GM23338 (cell line): ENCODE data around the gene REG4. TPM values are rescaled to one million over a fixed set of nuclear protein-coding genes. Genes with fewer than 3 reads are reported as not detected.

Experiments used
- ATAC-seq: fragments of 200-7000 bp; cut with Tn5 transposase; 3 replicates; pipeline ENCODE4 v1.9.1; 2020
- DNase-seq: peaks from one replicate; pipeline ENCODE4 v3.0.0-alpha.2; 2015; ENCODE audit warnings: low spot score
- H2AFZ ChIP-seq: fragments of 200-600 bp; sonication (generic); 2 replicates; pipeline ENCODE4 v1.8.0; 2016; ENCODE audit warnings: antibody characterized with exemption, mild to moderate bottlenecking, moderate library complexity
- H3F3A ChIP-seq: fragments of 200-600 bp; sonication (generic); replicated peaks from 2 replicates; pipeline ENCODE4 v1.8.0; 2017; ENCODE audit warnings: antibody characterized with exemption, mixed run types, low read depth
- H3K27ac ChIP-seq: fragments of 200-600 bp; sonication (generic); 2 replicates; pipeline ENCODE4 v1.6.1; 2016; ENCODE audit warnings: low read depth
- H3K27me3 ChIP-seq: fragments of 200-600 bp; sonication (generic); 2 replicates; pipeline ENCODE4 v1.8.0; 2016; ENCODE audit warnings: mild to moderate bottlenecking, mixed run types, moderate library complexity; ENCODE audit not compliant: insufficient read depth
- H3K36me3 ChIP-seq: fragments of 200-600 bp; sonication (generic); 2 replicates; pipeline ENCODE4 v1.8.0; 2016; ENCODE audit warnings: mild to moderate bottlenecking; ENCODE audit not compliant: insufficient read depth
- H3K4me1 ChIP-seq: fragments of 200-600 bp; sonication (generic); 2 replicates; pipeline ENCODE4 v1.8.0; 2016; ENCODE audit warnings: mild to moderate bottlenecking, moderate library complexity; ENCODE audit not compliant: insufficient read depth
- H3K4me2 ChIP-seq: fragments of 200-600 bp; sonication (generic); 2 replicates; pipeline ENCODE4 v1.7.1; 2017; ENCODE audit warnings: mixed run types
- H3K4me3 ChIP-seq: fragments of 200-600 bp; sonication (generic); 2 replicates; pipeline ENCODE4 v1.6.1; 2016; ENCODE audit warnings: mixed run types
- H3K79me2 ChIP-seq: fragments of 200-600 bp; sonication (generic); replicated peaks from 2 replicates; pipeline ENCODE4 v1.8.0; 2017; ENCODE audit warnings: mild to moderate bottlenecking; ENCODE audit not compliant: insufficient read depth
- H3K9me2 ChIP-seq: fragments of 200-600 bp; sonication (generic); 2 replicates; pipeline ENCODE4 v1.8.0; 2017; ENCODE audit not compliant: insufficient read depth
- H4K20me1 ChIP-seq: fragments of 200-600 bp; sonication (generic); replicated peaks from 2 replicates; pipeline ENCODE4 v1.8.0; 2017; ENCODE audit warnings: mild to moderate bottlenecking; ENCODE audit not compliant: insufficient read depth
- H3K27ac Mint-ChIP-seq: 2 replicates; pipeline ENCODE4 v1.8.0; 2020; ENCODE audit warnings: inconsistent platforms, mild to moderate bottlenecking, moderate library complexity, mixed read lengths
- H3K27me3 Mint-ChIP-seq: 3 replicates; pipeline ENCODE4 v1.8.0; 2022; ENCODE audit warnings: low read depth, mild to moderate bottlenecking, moderate library complexity, mixed read lengths, inconsistent platforms; ENCODE audit not compliant: insufficient read depth, poor library complexity
- H3K36me3 Mint-ChIP-seq: 3 replicates; pipeline ENCODE4 v1.8.0; 2021; ENCODE audit warnings: low read depth, mild to moderate bottlenecking, inconsistent platforms, moderate library complexity, mixed read lengths
- H3K4me1 Mint-ChIP-seq: 3 replicates; pipeline ENCODE4 v1.8.0; 2020; ENCODE audit warnings: mild to moderate bottlenecking, inconsistent platforms, mixed read lengths
- H3K4me3 Mint-ChIP-seq: 3 replicates; pipeline ENCODE4 v1.8.0; 2021; ENCODE audit warnings: moderate library complexity, mild to moderate bottlenecking, inconsistent platforms, mixed read lengths
- H3K9me3 Mint-ChIP-seq: 3 replicates; pipeline ENCODE4 v1.8.0; 2020; ENCODE audit warnings: moderate library complexity, mild to moderate bottlenecking, inconsistent platforms, mixed read lengths
- EZH2 ChIP-seq: fragments of 200-600 bp; sonication (generic); IDR thresholded peaks from one replicate; pipeline ENCODE4 v1.8.0; 2017; ENCODE audit warnings: antibody characterized with exemption, mild to moderate bottlenecking, low read depth; ENCODE audit not compliant: unreplicated experiment
- EZH2phosphoT487 ChIP-seq: fragments of 200-600 bp; sonication (generic); IDR thresholded peaks from one replicate; pipeline ENCODE4 v1.8.1; 2018; ENCODE audit warnings: antibody characterized with exemption; ENCODE audit not compliant: unreplicated experiment
- NANOG ChIP-seq: IDR thresholded peaks from 2 replicates; pipeline ENCODE4 v1.6.1; 2016; ENCODE audit warnings: antibody characterized with exemption, borderline replicate concordance
- STAT1 ChIP-seq: IDR thresholded peaks from one replicate; pipeline ENCODE4 v1.6.1; 2016; ENCODE audit warnings: antibody characterized with exemption; ENCODE audit not compliant: unreplicated experiment
- ZNF114 ChIP-seq: fragments of 250-450 bp; sonication (Bioruptor Pico); IDR thresholded peaks from 2 replicates; pipeline ENCODE4 v1.5.0; 2020; ENCODE audit warnings: mild to moderate bottlenecking, moderate library complexity
- polyA plus RNA-seq: library from polyadenylated mRNA; unstranded; fragments of >200 nt; fragmentation: Nextera tagmentation; extraction: Ambion mirVana; gene quantifications from 2 replicates; pipeline ENCODE4 v1.2.1, GENCODE V29; 2016
- total RNA-seq: library from RNA; depleted of rRNA; stranded (reverse); fragments of >200 nt; shearing (Covaris generic); gene quantifications from 2 replicates; pipeline ENCODE4 v1.2.3, GENCODE V29; 2014
- TF ChIP-seq, protein P1 (sequence below), 2 experiments: fragments of 200-600 bp in 1 of 2; sonication (generic) in 1 of 2; conservative IDR thresholded peaks; 2 replicates each; pipeline versions ENCODE4 v1.5.1 to v1.6.1; 2016 to 2017; ENCODE audit warnings: antibody characterized with exemption in 2 of 2, low read depth in 2 of 2, mild to moderate bottlenecking in 2 of 2, moderate library complexity in 1 of 2
- TF ChIP-seq, protein P2 (sequence below): fragments of 250-450 bp; sonication (Bioruptor Pico); IDR thresholded peaks from 2 replicates; pipeline ENCODE4 v1.5.0; 2020; ENCODE audit warnings: mild to moderate bottlenecking, moderate library complexity

Gene REG4
- total and polyA plus RNA-seq, 2 experiments from 2014 or later = not detected

DNA sequence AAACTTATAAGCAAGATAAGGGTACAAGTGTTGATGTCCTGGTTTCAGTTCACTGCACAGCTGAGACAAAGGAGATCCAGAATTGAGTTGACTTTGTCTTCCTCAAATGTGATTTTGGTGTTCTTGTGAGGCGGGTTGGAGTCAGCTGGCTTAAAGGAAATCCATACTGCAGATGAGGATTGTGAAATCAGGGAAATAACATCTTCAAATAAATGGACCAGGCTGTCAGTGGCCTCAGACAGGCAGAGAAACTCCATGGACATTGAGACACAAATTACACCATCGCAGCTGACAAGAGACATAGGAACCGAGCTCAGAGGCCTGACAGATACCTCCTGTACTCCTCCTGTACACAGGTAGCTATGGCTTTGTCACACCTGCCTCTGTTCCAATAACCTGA lies 27.0 kb upstream of the REG4 start:
- Histone ChIP-seq H4K20me1 (no peaks in the 10 kb centered on the region), H3K4me3 (no peak overlapping the region), H3K4me1 (no peaks in the 10 kb centered on the region), H3K27me3 (no peaks in the 10 kb centered on the region), H3K79me2 (no peaks in the 10 kb centered on the region), H3K27ac (no peak overlapping the region), H3K9me2 (peaks cover 4% of the 10 kb centered on the region; the same call in 1 of the 2 replicates), H2AFZ (no peak overlapping the region), H3K36me3 (no peaks in the 10 kb centered on the region), H3K4me2 (no peak overlapping the region), H3F3A (no peaks in the 10 kb centered on the region)
- Mint-ChIP-seq H3K4me1 (no peaks in the 10 kb centered on the region), H3K36me3 (no peaks in the 10 kb centered on the region), H3K27ac (no peak overlapping the region), H3K4me3 (no peak overlapping the region), H3K9me3 (no peaks in the 10 kb centered on the region), H3K27me3 (no peaks in the 10 kb centered on the region)
- DNase-seq = no peak
- TF ChIP-seq, protein P1, sequence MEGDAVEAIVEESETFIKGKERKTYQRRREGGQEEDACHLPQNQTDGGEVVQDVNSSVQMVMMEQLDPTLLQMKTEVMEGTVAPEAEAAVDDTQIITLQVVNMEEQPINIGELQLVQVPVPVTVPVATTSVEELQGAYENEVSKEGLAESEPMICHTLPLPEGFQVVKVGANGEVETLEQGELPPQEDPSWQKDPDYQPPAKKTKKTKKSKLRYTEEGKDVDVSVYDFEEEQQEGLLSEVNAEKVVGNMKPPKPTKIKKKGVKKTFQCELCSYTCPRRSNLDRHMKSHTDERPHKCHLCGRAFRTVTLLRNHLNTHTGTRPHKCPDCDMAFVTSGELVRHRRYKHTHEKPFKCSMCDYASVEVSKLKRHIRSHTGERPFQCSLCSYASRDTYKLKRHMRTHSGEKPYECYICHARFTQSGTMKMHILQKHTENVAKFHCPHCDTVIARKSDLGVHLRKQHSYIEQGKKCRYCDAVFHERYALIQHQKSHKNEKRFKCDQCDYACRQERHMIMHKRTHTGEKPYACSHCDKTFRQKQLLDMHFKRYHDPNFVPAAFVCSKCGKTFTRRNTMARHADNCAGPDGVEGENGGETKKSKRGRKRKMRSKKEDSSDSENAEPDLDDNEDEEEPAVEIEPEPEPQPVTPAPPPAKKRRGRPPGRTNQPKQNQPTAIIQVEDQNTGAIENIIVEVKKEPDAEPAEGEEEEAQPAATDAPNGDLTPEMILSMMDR (conservative IDR thresholded peaks at IDR 0.05; ENCODE audit: low read depth in 2 of 2) = no peak
- no peak for TF ChIP-seq ZNF114
- no peak for TF ChIP-seq EZH2phosphoT487
- no peak for ATAC-seq

DNA sequence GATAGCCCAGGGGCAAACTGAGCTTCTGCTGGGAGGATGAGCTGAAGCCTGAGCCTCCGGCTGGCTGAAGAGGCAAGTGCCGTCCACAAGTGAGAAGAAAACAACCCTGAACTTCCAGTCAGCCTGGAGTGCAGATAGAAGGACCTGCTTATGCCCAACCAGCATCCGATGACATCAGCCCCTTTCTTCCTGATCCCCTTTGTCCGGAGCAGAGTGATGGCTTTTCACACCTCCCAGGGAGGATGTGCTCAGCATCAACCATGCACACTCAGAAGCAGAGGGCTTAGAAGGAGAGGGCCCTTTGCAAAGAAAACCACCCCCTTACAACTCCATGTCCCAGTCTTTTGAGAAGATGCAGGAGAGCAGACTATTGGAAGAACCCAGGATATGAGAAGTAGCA lies 23.7 kb upstream of the REG4 start:
- DNase-seq (no peak), ATAC-seq (no peak)
- Histone ChIP-seq H3K27me3 (no peaks in the 10 kb centered on the region), H3K4me1 (peaks cover 5% of the 10 kb centered on the region; the same call in 1 of the 2 replicates), H3K27ac (no peak overlapping the region), H3K4me2 (no peak overlapping the region), H3K9me2 (peaks cover 4% of the 10 kb centered on the region; the same call in 1 of the 2 replicates), H3K79me2 (no peaks in the 10 kb centered on the region), H2AFZ (no peak overlapping the region), H3K4me3 (no peak overlapping the region), H4K20me1 (no peaks in the 10 kb centered on the region), H3F3A (no peaks in the 10 kb centered on the region), H3K36me3 (no peaks in the 10 kb centered on the region)
- Mint-ChIP-seq H3K36me3 (no peaks in the 10 kb centered on the region), H3K4me3 (no peak overlapping the region), H3K27me3 (no peaks in the 10 kb centered on the region), H3K4me1 (peaks cover 10% of the 10 kb centered on the region), H3K27ac (no peak overlapping the region), H3K9me3 (no peaks in the 10 kb centered on the region; the same call in 2 of the 3 replicates)
- no peak for TF ChIP-seq STAT1
- TF ChIP-seq, protein P2, sequence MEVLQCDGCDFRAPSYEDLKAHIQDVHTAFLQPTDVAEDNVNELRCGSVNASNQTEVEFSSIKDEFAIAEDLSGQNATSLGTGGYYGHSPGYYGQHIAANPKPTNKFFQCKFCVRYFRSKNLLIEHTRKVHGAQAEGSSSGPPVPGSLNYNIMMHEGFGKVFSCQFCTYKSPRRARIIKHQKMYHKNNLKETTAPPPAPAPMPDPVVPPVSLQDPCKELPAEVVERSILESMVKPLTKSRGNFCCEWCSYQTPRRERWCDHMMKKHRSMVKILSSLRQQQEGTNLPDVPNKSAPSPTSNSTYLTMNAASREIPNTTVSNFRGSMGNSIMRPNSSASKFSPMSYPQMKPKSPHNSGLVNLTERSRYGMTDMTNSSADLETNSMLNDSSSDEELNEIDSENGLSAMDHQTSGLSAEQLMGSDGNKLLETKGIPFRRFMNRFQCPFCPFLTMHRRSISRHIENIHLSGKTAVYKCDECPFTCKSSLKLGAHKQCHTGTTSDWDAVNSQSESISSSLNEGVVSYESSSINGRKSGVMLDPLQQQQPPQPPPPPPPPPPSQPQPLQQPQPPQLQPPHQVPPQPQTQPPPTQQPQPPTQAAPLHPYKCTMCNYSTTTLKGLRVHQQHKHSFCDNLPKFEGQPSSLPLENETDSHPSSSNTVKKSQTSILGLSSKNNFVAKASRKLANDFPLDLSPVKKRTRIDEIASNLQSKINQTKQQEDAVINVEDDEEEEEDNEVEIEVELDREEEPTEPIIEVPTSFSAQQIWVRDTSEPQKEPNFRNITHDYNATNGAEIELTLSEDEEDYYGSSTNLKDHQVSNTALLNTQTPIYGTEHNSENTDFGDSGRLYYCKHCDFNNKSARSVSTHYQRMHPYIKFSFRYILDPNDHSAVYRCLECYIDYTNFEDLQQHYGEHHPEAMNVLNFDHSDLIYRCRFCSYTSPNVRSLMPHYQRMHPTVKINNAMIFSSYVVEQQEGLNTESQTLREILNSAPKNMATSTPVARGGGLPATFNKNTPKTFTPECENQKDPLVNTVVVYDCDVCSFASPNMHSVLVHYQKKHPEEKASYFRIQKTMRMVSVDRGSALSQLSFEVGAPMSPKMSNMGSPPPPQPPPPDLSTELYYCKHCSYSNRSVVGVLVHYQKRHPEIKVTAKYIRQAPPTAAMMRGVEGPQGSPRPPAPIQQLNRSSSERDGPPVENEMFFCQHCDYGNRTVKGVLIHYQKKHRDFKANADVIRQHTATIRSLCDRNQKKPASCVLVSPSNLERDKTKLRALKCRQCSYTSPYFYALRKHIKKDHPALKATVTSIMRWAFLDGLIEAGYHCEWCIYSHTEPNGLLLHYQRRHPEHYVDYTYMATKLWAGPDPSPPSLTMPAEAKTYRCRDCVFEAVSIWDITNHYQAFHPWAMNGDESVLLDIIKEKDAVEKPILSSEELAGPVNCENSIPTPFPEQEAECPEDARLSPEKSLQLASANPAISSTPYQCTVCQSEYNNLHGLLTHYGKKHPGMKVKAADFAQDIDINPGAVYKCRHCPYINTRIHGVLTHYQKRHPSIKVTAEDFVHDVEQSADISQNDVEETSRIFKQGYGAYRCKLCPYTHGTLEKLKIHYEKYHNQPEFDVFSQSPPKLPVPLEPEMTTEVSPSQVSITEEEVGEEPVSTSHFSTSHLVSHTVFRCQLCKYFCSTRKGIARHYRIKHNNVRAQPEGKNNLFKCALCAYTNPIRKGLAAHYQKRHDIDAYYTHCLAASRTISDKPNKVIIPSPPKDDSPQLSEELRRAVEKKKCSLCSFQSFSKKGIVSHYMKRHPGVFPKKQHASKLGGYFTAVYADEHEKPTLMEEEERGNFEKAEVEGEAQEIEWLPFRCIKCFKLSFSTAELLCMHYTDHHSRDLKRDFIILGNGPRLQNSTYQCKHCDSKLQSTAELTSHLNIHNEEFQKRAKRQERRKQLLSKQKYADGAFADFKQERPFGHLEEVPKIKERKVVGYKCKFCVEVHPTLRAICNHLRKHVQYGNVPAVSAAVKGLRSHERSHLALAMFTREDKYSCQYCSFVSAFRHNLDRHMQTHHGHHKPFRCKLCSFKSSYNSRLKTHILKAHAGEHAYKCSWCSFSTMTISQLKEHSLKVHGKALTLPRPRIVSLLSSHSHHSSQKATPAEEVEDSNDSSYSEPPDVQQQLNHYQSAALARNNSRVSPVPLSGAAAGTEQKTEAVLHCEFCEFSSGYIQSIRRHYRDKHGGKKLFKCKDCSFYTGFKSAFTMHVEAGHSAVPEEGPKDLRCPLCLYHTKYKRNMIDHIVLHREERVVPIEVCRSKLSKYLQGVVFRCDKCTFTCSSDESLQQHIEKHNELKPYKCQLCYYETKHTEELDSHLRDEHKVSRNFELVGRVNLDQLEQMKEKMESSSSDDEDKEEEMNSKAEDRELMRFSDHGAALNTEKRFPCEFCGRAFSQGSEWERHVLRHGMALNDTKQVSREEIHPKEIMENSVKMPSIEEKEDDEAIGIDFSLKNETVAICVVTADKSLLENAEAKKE = no peak
- TF ChIP-seq EZH2 = no peak
- no peak for TF ChIP-seq ZNF114
- TF ChIP-seq EZH2phosphoT487 = no peak
- no peak for TF ChIP-seq NANOG
